Fibroblast of lung (primary cell): ENCODE measurements around the gene CYP2W1. TPM values are rescaled to one million over a fixed set of nuclear protein-coding genes. Genes with fewer than 3 reads are reported as not detected.

Experiments
- polyA plus RNA-seq, 2 donors: library from polyadenylated mRNA; depleted of rRNA in 1 of 2; stranded (reverse) in 1 of 2; unstranded in 1 of 2; fragments of >200 nt; gene quantifications; 2 replicates each; pipeline ENCODE4 v1.2.1, GENCODE V29; 2011 to 2012; ENCODE audit warnings: missing spikeins in 1 of 2
- total RNA-seq: library from RNA; depleted of rRNA; stranded (reverse); fragments of >200 nt; gene quantifications from 2 replicates; pipeline ENCODE4 v1.2.1, GENCODE V29; 2014

CYP2W1 gene
- total and polyA plus RNA-seq, 2 donors (not counting 1 experiment from before 2014, with no cell fraction given), result not detected

Other genes starting within 250 kb of the CYP2W1 start
- gene SUN1, start 150.7 kb upstream of the CYP2W1 start, total RNA-seq, result 92.7 and 185 TPM in 2 replicates
- 157 and 220 TPM in 2 replicates for gene SUN1, start 150.7 kb upstream of the CYP2W1 start, polyA plus RNA-seq
- 21.6 and 23.1 TPM in 2 replicates for gene GET4, start 106.6 kb upstream of the CYP2W1 start, total RNA-seq
- gene GET4, start 106.6 kb upstream of the CYP2W1 start, polyA plus RNA-seq, result 13.4 and 15.9 TPM in 2 replicates
- 1.0 and 2.3 TPM in 2 replicates for gene ADAP1, start 28.5 kb upstream of the CYP2W1 start, total RNA-seq
- gene ADAP1, start 28.5 kb upstream of the CYP2W1 start, polyA plus RNA-seq, result 1.0 and 1.1 TPM in 2 replicates
- 9.2 and 11.7 TPM in 2 replicates for gene COX19, start 7.6 kb upstream of the CYP2W1 start, total RNA-seq
- gene COX19, start 7.6 kb upstream of the CYP2W1 start, polyA plus RNA-seq, result 4.0 and 4.3 TPM in 2 replicates
- gene GPR146, start 61.4 kb downstream of the CYP2W1 start, total RNA-seq, result 3.1 and 3.3 TPM in 2 replicates
- 0.30 and 2.2 TPM in 2 replicates for gene GPR146, start 61.4 kb downstream of the CYP2W1 start, polyA plus RNA-seq
- 1.5 and 2.3 TPM in 2 replicates for gene GPER1, start 104.9 kb downstream of the CYP2W1 start, total RNA-seq
- 2.0 and 2.4 TPM in 2 replicates for gene GPER1, start 104.9 kb downstream of the CYP2W1 start, polyA plus RNA-seq
- 18.7 and 20.5 TPM in 2 replicates for gene ZFAND2A, start 177.0 kb downstream of the CYP2W1 start, total RNA-seq
- gene ZFAND2A, start 177.0 kb downstream of the CYP2W1 start, polyA plus RNA-seq, result 22.0 and 35.1 TPM in 2 replicates
- not detected in 2 replicates for gene UNCX, start 249.7 kb downstream of the CYP2W1 start, total RNA-seq
- gene UNCX, start 249.7 kb downstream of the CYP2W1 start, polyA plus RNA-seq, result not detected in 2 replicates